ENCODE measurements around the gene PC.

The PC gene

GRCh38 chr11:66864172-66864901 lies 93.8 kb downstream of the PC start:
- DNase-seq: no peak

GRCh38 chr11:66863428-66864125 lies 94.6 kb downstream of the PC start:
- DNase-seq: no peak

GRCh38 chr11:66862559-66863037 lies 95.6 kb downstream of the PC start:
- DNase-seq: no peak

GRCh38 chr11:66861774-66862558 lies 96.2 kb downstream of the PC start:
- DNase-seq: no peak

GRCh38 chr11:66861038-66861773 lies 97.0 kb downstream of the PC start:
- no peak for DNase-seq

GRCh38 chr11:66860449-66860831 lies 97.7 kb downstream of the PC start:
- no peak for DNase-seq

GRCh38 chr11:66859686-66860448 lies 98.3 kb downstream of the PC start:
- DNase-seq: no peak

GRCh38 chr11:66858939-66859685 lies 99.1 kb downstream of the PC start:
- no peak for DNase-seq

GRCh38 chr11:66858186-66858938 lies 99.8 kb downstream of the PC start:
- DNase-seq: no peak

- DNase-seq: no peak
These were observed 100.3 kb downstream of the PC start for GRCh38 chr11:66857927-66858185.

GRCh38 chr11:66857234-66857926 lies 100.8 kb downstream of the PC start:
- no peak for DNase-seq

- DNase-seq: peak in 1 of 2 donors; percentile 51
These were observed 101.5 kb downstream of the PC start, which contains the start of gene LRFN4 for GRCh38 chr11:66856496-66857233. Gene LRFN4 (plus strand): TSS chr11:66857064. CDS start chr11:66857745, 681 bp downstream.

GRCh38 chr11:66855574-66856495 lies 102.3 kb downstream of the PC start:
- peak; percentile 76 to 80 for DNase-seq

- DNase-seq: no peak
These were observed 103.4 kb downstream of the PC start for GRCh38 chr11:66854729-66855211.

GRCh38 chr11:66854231-66854661 lies 103.9 kb downstream of the PC start:
- DNase-seq: no peak

GRCh38 chr11:66853242-66854229 lies 104.6 kb downstream of the PC start:
- DNase-seq: no peak

Data from stimulated activated CD4-positive, alpha-beta T cell treated with anti-CD3 and anti-CD28 coated beads, Interleukin-2, amount 100 ng/mL, for 48 hours (primary cell).